Endothelial cell (in vitro differentiated cells): ENCODE results near the gene LRRC32. TPM values are rescaled to one million over a fixed set of nuclear protein-coding genes. Genes with fewer than 3 reads are reported as not detected.

Source experiments
- DNase-seq: peaks from one replicate; pipeline ENCODE4 v3.0.0; 2021; ENCODE audit warnings: low spot score
- H3K27ac Mint-ChIP-seq: one replicate; pipeline ENCODE4 v1.8.0; 2021; ENCODE audit warnings: mixed read lengths, inconsistent platforms; ENCODE audit not compliant: unreplicated experiment
- H3K27me3 Mint-ChIP-seq: one replicate; pipeline ENCODE4 v1.8.0; 2021; ENCODE audit warnings: mild to moderate bottlenecking, moderate library complexity, mixed read lengths, inconsistent platforms; ENCODE audit not compliant: unreplicated experiment
- H3K36me3 Mint-ChIP-seq: one replicate; pipeline ENCODE4 v1.8.0; 2021; ENCODE audit warnings: mild to moderate bottlenecking, low read depth, mixed read lengths, inconsistent platforms; ENCODE audit not compliant: unreplicated experiment
- H3K4me1 Mint-ChIP-seq: one replicate; pipeline ENCODE4 v1.8.0; 2021; ENCODE audit warnings: mild to moderate bottlenecking, mixed read lengths, inconsistent platforms; ENCODE audit not compliant: unreplicated experiment
- H3K4me3 Mint-ChIP-seq: one replicate; pipeline ENCODE4 v1.8.0; 2021; ENCODE audit warnings: mild to moderate bottlenecking, mixed read lengths, inconsistent platforms; ENCODE audit not compliant: unreplicated experiment
- H3K9me3 Mint-ChIP-seq: one replicate; pipeline ENCODE4 v1.8.0; 2021; ENCODE audit warnings: mixed read lengths, inconsistent platforms; ENCODE audit not compliant: unreplicated experiment
- CTCF ChIP-seq: fragments of 200-600 bp; sonication (generic); IDR thresholded peaks from one replicate; pipeline ENCODE4 v1.5.0; 2021; ENCODE audit warnings: antibody characterized with exemption; ENCODE audit not compliant: unreplicated experiment
- total RNA-seq: library from RNA; stranded (reverse); fragmentation: NEBNext Ultra II Directional; extraction: Animal tissue kit (Norgen Biotek cat#: 25700); gene quantifications from one replicate; pipeline ENCODE4 v1.2.1, GENCODE V29; 2021; ENCODE audit not compliant: unreplicated experiment

Gene LRRC32
- total RNA-seq, 1 donor from 2014 or later, result 22.0 TPM

- DNase-seq, result peak; percentile 67
- peaks cover 24% of the 10 kb centered on the region for H3K36me3 Mint-ChIP-seq
- H3K9me3 Mint-ChIP-seq, result no peaks in the 10 kb centered on the region
- H3K27ac Mint-ChIP-seq, result peak overlapping the region; percentile 89
- H3K4me3 Mint-ChIP-seq, result no peak overlapping the region
- no peak for TF ChIP-seq CTCF
- peaks cover 67% of the 10 kb centered on the region for H3K4me1 Mint-ChIP-seq
- H3K27me3 Mint-ChIP-seq, result peaks cover 26% of the 10 kb centered on the region
These were observed 4.1 kb downstream of the LRRC32 start for GRCh38 chr11:76666408-76666807.

GRCh38 chr11:76665921-76666351, 4.6 kb downstream of the LRRC32 start:
- Mint-ChIP-seq H3K9me3 (no peaks in the 10 kb centered on the region), H3K27ac (peak overlapping the region; percentile 87), H3K27me3 (peaks cover 23% of the 10 kb centered on the region), H3K4me1 (peaks cover 64% of the 10 kb centered on the region), H3K4me3 (no peak overlapping the region), H3K36me3 (peaks cover 24% of the 10 kb centered on the region)
- DNase-seq, result no peak
- TF ChIP-seq CTCF, result no peak

- TF ChIP-seq CTCF, result no peak
- Mint-ChIP-seq H3K27ac (peak overlapping the region; percentile 87), H3K4me3 (no peak overlapping the region), H3K27me3 (peaks cover 26% of the 10 kb centered on the region), H3K9me3 (no peaks in the 10 kb centered on the region), H3K36me3 (peaks cover 31% of the 10 kb centered on the region), H3K4me1 (peaks cover 64% of the 10 kb centered on the region)
- DNase-seq, result no peak
These were observed 5.4 kb downstream of the LRRC32 start for GRCh38 chr11:76665172-76665571.

- Mint-ChIP-seq H3K4me1 (peaks cover 58% of the 10 kb centered on the region), H3K4me3 (peak overlapping the region; percentile 74), H3K36me3 (peaks cover 30% of the 10 kb centered on the region)
These were observed 5.9 kb downstream of the LRRC32 start for GRCh38 chr11:76664578-76665061.

More at GRCh38 chr11:76664578-76665061, 5.9 kb downstream of the LRRC32 start:
- TF ChIP-seq CTCF, result no peak
- H3K27me3 Mint-ChIP-seq, result peaks cover 23% of the 10 kb centered on the region
- H3K27ac Mint-ChIP-seq, result peak overlapping the region; percentile 87
- no peaks in the 10 kb centered on the region for H3K9me3 Mint-ChIP-seq
- no peak for DNase-seq
